HAP-1 (cell line): Measurements from ENCODE around the gene RUNX3.

Experiments used
- DNase-seq, 2 experiments: peaks; one replicate each; pipeline ENCODE4 v3.0.0-alpha.2; 2016 to 2020; ENCODE audit warnings: low spot score in 2 of 2
- H3K27me3 ChIP-seq: fragments of 250-450 bp; sonication (Bioruptor Pico); 2 replicates; pipeline ENCODE4 v1.5.1; 2020; ENCODE audit warnings: low read depth, mild to moderate bottlenecking, moderate library complexity
- H3K36me3 ChIP-seq: fragments of 250-450 bp; sonication (Bioruptor Pico); replicated peaks from 2 replicates; pipeline ENCODE4 v1.5.1; 2020; ENCODE audit warnings: mild to moderate bottlenecking
- H3K4me1 ChIP-seq: fragments of 250-450 bp; sonication (Bioruptor Pico); 2 replicates; pipeline ENCODE4 v1.5.1; 2020; ENCODE audit warnings: mild to moderate bottlenecking
- H3K4me3 ChIP-seq: fragments of 250-450 bp; sonication (Bioruptor Pico); 2 replicates; pipeline ENCODE4 v1.5.1; 2020; ENCODE audit warnings: mild to moderate bottlenecking, moderate library complexity
- H3K9me3 ChIP-seq: fragments of 250-450 bp; sonication (Bioruptor Pico); 2 replicates; pipeline ENCODE4 v1.5.1; 2020; ENCODE audit warnings: mild to moderate bottlenecking, moderate library complexity
- in situ Hi-C: fragments of 300-500 bp; cut with MboI; formaldehyde crosslinking; loops from 3 replicates; pipeline ENCODE4 v1.14.3; 2020; ENCODE audit warnings: low sequenced_read_pairs, inconsistent platforms, mixed read lengths

RUNX3 gene

DNA sequence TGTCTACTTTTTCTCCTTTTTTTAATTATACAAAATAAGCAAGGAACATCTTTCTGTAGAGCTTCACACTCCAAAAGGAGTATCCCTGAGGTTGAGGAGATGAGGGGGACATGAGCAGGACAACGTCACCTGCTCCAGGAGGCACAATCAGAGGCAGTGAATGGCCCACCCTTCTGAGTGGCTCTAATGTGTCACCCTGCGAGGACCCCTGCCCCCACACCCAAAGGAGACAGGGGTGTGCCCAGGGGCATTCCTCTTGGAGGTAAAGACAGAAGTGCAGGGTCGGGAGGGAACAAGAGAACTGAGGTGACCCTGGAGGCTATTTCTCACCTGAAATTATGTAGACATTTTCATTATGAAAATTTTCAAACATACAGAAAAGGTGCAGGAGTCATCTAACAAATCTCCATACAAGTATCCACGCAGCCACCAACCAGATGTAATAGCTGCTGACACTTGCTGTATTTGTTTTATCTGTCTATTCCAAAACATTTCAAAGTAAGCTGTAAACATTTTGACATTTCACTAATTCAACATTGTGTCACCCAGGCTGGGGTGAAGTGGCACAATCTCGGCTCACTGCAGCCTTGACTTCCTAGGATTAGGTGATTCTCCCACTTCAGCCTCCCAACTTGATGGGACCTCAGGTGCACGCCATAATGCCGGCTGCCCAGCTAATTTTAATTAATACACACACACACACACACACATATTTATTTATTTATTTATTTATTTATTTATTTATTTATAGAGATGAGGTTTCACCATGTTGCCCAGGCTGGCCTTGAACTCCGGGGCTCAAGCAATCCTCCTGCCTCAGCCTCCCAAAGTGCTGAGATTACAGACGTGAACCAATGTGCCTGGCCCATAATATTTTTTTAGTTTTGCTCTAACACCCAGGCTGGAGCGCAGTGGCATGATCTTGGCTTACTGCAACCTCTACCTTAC is 70.7 kb downstream of the RUNX3 start:
- in situ Hi-C loops, result loop anchor here (5.0 kb wide), 1 partner anchor 243 kb away; no protein-coding TSS in a partner anchor
- no peaks in the 10 kb centered on the region for H3K27me3 ChIP-seq
- no peaks in the 10 kb centered on the region for H3K9me3 ChIP-seq
- H3K36me3 ChIP-seq, result no peaks in the 10 kb centered on the region
- H3K4me3 ChIP-seq, result no peak overlapping the region
- no peak for DNase-seq
- H3K4me1 ChIP-seq, result peaks cover 3% of the 10 kb centered on the region; the same call in 1 of the 2 replicates

- Histone ChIP-seq H3K4me3 (no peak overlapping the region), H3K36me3 (no peaks in the 10 kb centered on the region), H3K27me3 (no peaks in the 10 kb centered on the region), H3K9me3 (no peaks in the 10 kb centered on the region), H3K4me1 (no peaks in the 10 kb centered on the region)
- DNase-seq, result no peak
- in situ Hi-C loops, result loop anchor here (5.0 kb wide), 1 partner anchor 244 kb away; no protein-coding TSS in a partner anchor
Measured at GRCh38 chr1:24858277-24858676, 71.8 kb downstream of the RUNX3 start.

DNA sequence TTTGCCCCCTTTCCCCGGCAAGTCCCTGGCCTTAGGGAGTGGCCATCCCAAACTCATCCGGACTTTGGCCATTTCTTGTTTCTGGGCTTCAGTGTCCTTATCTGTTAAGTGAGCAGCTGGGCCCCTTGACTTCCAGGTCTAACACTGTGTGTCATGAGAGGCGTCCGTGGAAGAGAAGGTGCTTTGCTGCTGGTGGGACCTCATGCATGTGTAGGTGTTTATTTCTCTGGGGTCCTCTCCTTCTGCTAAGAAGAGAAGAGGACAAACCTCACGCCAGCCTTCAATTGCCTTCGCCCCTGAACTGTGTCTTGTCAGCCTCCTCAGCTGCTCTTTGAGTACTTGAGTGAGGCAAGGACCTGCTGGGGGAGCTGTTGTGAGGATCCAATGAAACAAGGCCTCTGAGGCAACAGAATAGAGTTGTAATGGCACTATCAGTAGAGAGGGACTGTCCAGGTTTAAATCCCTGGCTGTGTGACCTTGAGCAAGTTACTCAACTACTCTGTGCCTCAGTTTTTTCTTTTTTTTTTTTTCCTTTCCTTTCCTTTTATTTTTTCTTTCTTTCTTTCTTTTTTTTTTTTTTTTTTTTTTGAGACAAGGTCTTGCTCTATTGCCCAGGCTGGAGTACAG is 72.5 kb downstream of the RUNX3 start:
- in situ Hi-C loops, result loop anchor here (5.0 kb wide), 1 partner anchor 245 kb away; no protein-coding TSS in a partner anchor
- H3K4me3 ChIP-seq, result no peak overlapping the region
- H3K9me3 ChIP-seq, result no peaks in the 10 kb centered on the region
- no peak for DNase-seq
- H3K27me3 ChIP-seq, result no peaks in the 10 kb centered on the region
- H3K36me3 ChIP-seq, result no peaks in the 10 kb centered on the region
- no peaks in the 10 kb centered on the region for H3K4me1 ChIP-seq

DNA sequence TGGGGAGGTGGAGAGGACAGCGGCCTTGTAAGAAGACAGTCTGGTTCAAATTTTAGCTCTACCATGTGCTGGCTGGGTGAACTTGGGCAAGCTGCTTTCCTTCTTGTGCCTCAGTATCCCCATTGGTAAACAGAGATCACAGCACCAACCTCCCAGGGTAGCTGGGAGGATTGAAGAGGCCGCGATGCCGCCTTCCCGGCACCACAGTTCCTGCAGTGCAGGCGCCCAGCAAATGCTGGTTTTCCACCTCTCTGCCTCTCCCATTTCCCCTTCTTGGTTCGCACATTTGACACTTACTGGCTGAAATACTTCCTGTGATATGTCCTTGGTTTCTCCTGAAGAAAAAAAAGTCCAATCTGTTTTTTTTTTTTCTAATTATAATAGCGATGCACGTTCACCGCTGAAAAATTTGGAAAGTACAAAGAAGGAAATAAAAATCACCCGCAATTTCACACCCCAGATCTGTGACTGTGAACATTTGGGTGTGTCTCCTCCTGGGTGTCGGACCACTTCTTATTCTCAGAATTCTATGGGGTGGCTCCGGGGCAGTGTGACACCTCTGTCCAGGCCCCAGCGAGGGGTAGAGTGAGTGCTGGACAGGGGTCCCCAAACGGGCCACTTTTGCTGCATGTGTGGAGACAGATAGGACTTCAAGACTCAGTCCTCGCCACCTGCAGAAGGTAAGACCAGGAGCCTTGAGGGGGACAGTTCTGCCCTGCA is 73.1 kb downstream of the RUNX3 start:
- DNase-seq, result no peak
- Histone ChIP-seq H3K27me3 (no peaks in the 10 kb centered on the region), H3K9me3 (no peaks in the 10 kb centered on the region), H3K4me1 (peaks cover 2% of the 10 kb centered on the region), H3K4me3 (no peak overlapping the region), H3K36me3 (no peaks in the 10 kb centered on the region)
- in situ Hi-C loops, result loop anchor here (5.0 kb wide), 1 partner anchor 245 kb away; no protein-coding TSS in a partner anchor

DNA sequence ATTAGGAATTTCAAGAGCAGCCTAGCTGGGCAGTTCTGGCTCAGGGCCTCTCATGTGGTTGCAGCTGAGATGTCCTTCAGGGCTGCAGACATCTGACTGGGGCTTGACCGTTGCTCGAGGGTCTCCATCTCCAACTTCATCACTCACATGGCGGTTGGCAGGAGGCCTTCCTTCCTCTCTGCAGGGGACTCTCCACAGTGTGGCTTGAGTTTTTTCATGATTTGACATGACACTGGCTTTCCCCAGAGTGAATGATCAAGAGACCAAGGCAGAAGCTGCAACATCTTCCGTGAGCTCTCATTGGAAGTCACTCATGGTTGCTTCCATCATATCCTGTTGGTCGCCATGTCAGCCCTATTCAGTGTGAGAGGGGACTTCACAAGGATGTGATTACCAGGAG is 74.6 kb downstream of the RUNX3 start:
- in situ Hi-C loops, result loop anchor here (5.0 kb wide), 1 partner anchor 247 kb away; no protein-coding TSS in a partner anchor
- H3K4me3 ChIP-seq, result no peak overlapping the region
- no peaks in the 10 kb centered on the region for H3K27me3 ChIP-seq
- H3K36me3 ChIP-seq, result no peaks in the 10 kb centered on the region
- no peaks in the 10 kb centered on the region for H3K9me3 ChIP-seq
- no peak for DNase-seq
- peaks cover 5% of the 10 kb centered on the region for H3K4me1 ChIP-seq

GRCh38 chr1:24853649-24854048 is 76.4 kb downstream of the RUNX3 start:
- no peak for DNase-seq
- H3K27me3 ChIP-seq, result no peaks in the 10 kb centered on the region
- in situ Hi-C loops, result no loop called here
- H3K4me3 ChIP-seq, result no peak overlapping the region
- H3K9me3 ChIP-seq, result no peaks in the 10 kb centered on the region
- H3K4me1 ChIP-seq, result peaks cover 9% of the 10 kb centered on the region
- no peaks in the 10 kb centered on the region for H3K36me3 ChIP-seq

DNA sequence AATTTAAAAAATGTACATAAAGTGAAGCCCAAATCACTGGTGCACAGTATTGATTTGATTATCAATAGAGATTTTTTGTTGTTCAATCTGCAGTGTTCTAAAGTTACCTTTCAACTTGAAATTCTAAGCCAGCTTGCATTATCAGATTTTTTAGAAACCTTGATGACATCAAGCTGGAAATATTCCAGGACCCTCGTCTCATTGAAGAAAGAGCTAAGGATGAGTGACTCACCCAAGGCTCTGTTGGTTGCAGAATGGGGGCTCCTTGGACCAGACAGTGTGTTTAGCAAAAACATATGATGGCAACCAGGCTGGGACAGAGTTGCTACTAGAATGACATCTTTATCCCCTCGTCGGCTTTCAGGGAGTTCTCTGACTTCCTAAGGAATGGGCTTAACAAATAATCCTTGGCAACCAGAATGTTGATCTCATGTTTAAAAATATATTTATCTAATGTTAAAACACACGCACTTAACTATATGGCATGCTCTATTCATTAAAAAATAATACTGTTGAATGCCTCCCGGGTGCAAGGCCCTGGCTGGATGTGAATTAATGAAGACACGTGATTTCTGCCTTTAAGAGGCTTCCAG is 79.7 kb downstream of the RUNX3 start:
- H3K9me3 ChIP-seq, result no peaks in the 10 kb centered on the region
- DNase-seq, result no peak
- in situ Hi-C loops, result no loop called here
- peaks cover 9% of the 10 kb centered on the region for H3K4me1 ChIP-seq
- H3K4me3 ChIP-seq, result no peak overlapping the region
- no peaks in the 10 kb centered on the region for H3K36me3 ChIP-seq
- H3K27me3 ChIP-seq, result no peaks in the 10 kb centered on the region

GRCh38 chr1:24849672-24850295 is 80.3 kb downstream of the RUNX3 start:
- in situ Hi-C loops, result loop anchor here (10.0 to 25.0 kb wide), 2 partner anchors 355 to 637 kb away; no protein-coding TSS in a partner anchor
- H3K4me1 ChIP-seq, result peaks cover 9% of the 10 kb centered on the region
- H3K9me3 ChIP-seq, result no peaks in the 10 kb centered on the region
- no peaks in the 10 kb centered on the region for H3K36me3 ChIP-seq
- peak in 1 of 2 experiments; percentile 39 for DNase-seq
- no peak overlapping the region for H3K4me3 ChIP-seq
- no peaks in the 10 kb centered on the region for H3K27me3 ChIP-seq
